Upper lobe of left lung (tissue), 4 donors: ENCODE measurements around the gene C22orf15.

Experiments used
- CTCF ChIP-seq, 6 experiments: fragments of 450-650 bp in 4 of 6; fragments of 200-600 bp in 2 of 6; sonication (generic) in 2 of 6; IDR thresholded peaks; one replicate each; pipeline ENCODE4 v1.5.1; 2016 to 2019; ENCODE audit warnings: antibody characterized with exemption in 6 of 6
- EP300 ChIP-seq, 4 donors: sonication (generic); formaldehyde crosslinking; IDR thresholded peaks; one replicate each; pipeline ENCODE4 v1.5.1; 2017; ENCODE audit warnings: antibody characterized with exemption in 4 of 4, control low read depth in 2 of 4
- POLR2A ChIP-seq, 4 donors: fragments of 450-650 bp; IDR thresholded peaks; one replicate each; pipeline ENCODE4 v1.5.1; 2016 to 2017; ENCODE audit warnings: antibody characterized with exemption in 4 of 4, mild to moderate bottlenecking in 2 of 4

- TF ChIP-seq POLR2A (IDR thresholded peaks at IDR 0.05) = no peak
- no peak for TF ChIP-seq CTCF (IDR thresholded peaks at IDR 0.05)
- no peak for TF ChIP-seq EP300 (IDR thresholded peaks at IDR 0.05)
Measured at GRCh38 chr22:23751441-23751996, 11.3 kb upstream of the C22orf15 start.
